Caco-2 (cell line): ENCODE measurements around the gene SENP1. TPM values are rescaled to one million over a fixed set of nuclear protein-coding genes. Genes with fewer than 3 reads are reported as not detected.

Experiments
- BruUV-seq: library from RNA; stranded (reverse); fragments of 400-500 nt; replicated peaks from 2 replicates; lab custom pipeline; 2021; lab: Mats Ljungman, UMichigan
- CTCF ChIA-PET: fragments of 300-600 bp; sonication (Branson Sonifier 250); formaldehyde crosslinking; loops from one replicate; lab custom pipeline; 2022; ENCODE audit warnings: antibody characterized with exemption; lab: Charles Lee
- POLR2A ChIA-PET: fragments of 300-600 bp; sonication (Branson Sonifier 250); formaldehyde crosslinking; loops from one replicate; lab custom pipeline; 2022; ENCODE audit warnings: antibody characterized with exemption; lab: Charles Lee
- DNase-seq, 2 experiments: peaks; one replicate each; pipeline versions ENCODE4 v3.0.0 to v3.0.0-alpha.2; 2020 to 2022
- H3K27me3 ChIP-seq: replicated peaks from 2 replicates; pipeline ENCODE4 v1.6.0; 2011; ENCODE audit warnings: low read length; ENCODE audit not compliant: control insufficient read depth, insufficient read depth
- H3K36me3 ChIP-seq: 2 replicates; pipeline ENCODE4 v1.5.1; 2011; ENCODE audit warnings: low read length; ENCODE audit not compliant: control insufficient read depth, insufficient read depth
- H3K4me1 ChIP-seq: fragments of 250-450 bp; sonication (Bioruptor Pico); 2 replicates; pipeline ENCODE4 v1.5.1; 2020; ENCODE audit warnings: mild to moderate bottlenecking
- H3K4me3 ChIP-seq: 2 replicates; pipeline ENCODE4 v1.5.1; 2011; ENCODE audit warnings: low read depth, mild to moderate bottlenecking, control low read depth, low read length
- H3K9me3 ChIP-seq: fragments of 250-450 bp; sonication (Bioruptor Pico); 2 replicates; pipeline ENCODE4 v1.5.1; 2020; ENCODE audit warnings: mild to moderate bottlenecking, moderate library complexity
- H3K27ac Mint-ChIP-seq: one replicate; pipeline ENCODE4 v1.8.0; 2022; ENCODE audit warnings: mixed read lengths; ENCODE audit not compliant: unreplicated experiment
- H3K27me3 Mint-ChIP-seq: one replicate; pipeline ENCODE4 v1.8.0; 2022; ENCODE audit warnings: mixed read lengths; ENCODE audit not compliant: insufficient read depth, unreplicated experiment
- H3K36me3 Mint-ChIP-seq: one replicate; pipeline ENCODE4 v1.8.0; 2022; ENCODE audit warnings: mild to moderate bottlenecking, mixed read lengths; ENCODE audit not compliant: insufficient read depth, unreplicated experiment
- H3K4me1 Mint-ChIP-seq: one replicate; pipeline ENCODE4 v1.8.0; 2022; ENCODE audit warnings: low read depth, mixed read lengths; ENCODE audit not compliant: unreplicated experiment
- H3K4me3 Mint-ChIP-seq: one replicate; pipeline ENCODE4 v1.8.0; 2022; ENCODE audit warnings: mild to moderate bottlenecking, moderate library complexity, mixed read lengths; ENCODE audit not compliant: unreplicated experiment
- H3K9me3 Mint-ChIP-seq: one replicate; pipeline ENCODE4 v1.8.0; 2022; ENCODE audit warnings: mixed read lengths; ENCODE audit not compliant: unreplicated experiment
- intact Hi-C: fragments of 100-400 bp; cut with micrococcal nuclease; formaldehyde crosslinking; loops from one replicate; pipeline ENCODE4 v1.10.0; 2022; ENCODE audit not compliant: unreplicated experiment
- total RNA-seq: library from RNA; stranded (reverse); gene quantifications from 2 replicates; pipeline ENCODE4 v1.2.3, GENCODE V29; 2022
- TF ChIP-seq, protein P1 (sequence below), 2 experiments: fragments of 200-600 bp in 1 of 2; IDR thresholded peaks; 1 replicate in 1 of 2; 2 replicates in 1 of 2; pipeline versions ENCODE4 v1.5.1 to v1.8.0; 2011 to 2022; ENCODE audit warnings: antibody characterized with exemption in 1 of 2, control low read depth in 1 of 2, inconsistent platforms in 1 of 2, low read depth in 1 of 2, low read length in 1 of 2, mild to moderate bottlenecking in 1 of 2, moderate library complexity in 1 of 2; ENCODE audit not compliant: insufficient read depth in 1 of 2, severe bottlenecking in 1 of 2, unreplicated experiment in 1 of 2

The SENP1 gene
- total RNA-seq, 1 experiment from 2014 or later = 40.4 TPM

DNA sequence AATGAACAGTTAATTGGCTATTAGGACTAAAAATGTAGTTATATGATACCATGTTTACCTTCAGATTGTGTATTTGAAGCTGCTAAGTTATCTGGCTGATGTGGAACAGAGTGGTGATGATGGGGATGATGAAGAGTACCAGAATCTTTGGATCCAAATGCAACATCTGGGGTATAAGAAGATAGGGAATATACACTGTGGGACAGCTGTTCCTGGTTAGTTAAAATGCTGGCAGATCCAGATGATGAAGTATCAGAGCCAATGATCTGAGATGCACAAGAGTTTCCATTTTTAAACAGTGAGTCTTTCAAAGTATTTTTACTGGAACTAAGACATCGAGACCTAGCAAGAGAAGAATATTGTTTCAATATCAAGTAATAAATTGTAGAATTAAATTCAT, 31.6 kb downstream of the SENP1 start:
- H3K4me3 Mint-ChIP-seq = no peak overlapping the region
- DNase-seq = no peak
- H3K9me3 Mint-ChIP-seq = no peaks in the 10 kb centered on the region
- no TSS peak for BruUV-seq
- TF ChIP-seq, protein P1, sequence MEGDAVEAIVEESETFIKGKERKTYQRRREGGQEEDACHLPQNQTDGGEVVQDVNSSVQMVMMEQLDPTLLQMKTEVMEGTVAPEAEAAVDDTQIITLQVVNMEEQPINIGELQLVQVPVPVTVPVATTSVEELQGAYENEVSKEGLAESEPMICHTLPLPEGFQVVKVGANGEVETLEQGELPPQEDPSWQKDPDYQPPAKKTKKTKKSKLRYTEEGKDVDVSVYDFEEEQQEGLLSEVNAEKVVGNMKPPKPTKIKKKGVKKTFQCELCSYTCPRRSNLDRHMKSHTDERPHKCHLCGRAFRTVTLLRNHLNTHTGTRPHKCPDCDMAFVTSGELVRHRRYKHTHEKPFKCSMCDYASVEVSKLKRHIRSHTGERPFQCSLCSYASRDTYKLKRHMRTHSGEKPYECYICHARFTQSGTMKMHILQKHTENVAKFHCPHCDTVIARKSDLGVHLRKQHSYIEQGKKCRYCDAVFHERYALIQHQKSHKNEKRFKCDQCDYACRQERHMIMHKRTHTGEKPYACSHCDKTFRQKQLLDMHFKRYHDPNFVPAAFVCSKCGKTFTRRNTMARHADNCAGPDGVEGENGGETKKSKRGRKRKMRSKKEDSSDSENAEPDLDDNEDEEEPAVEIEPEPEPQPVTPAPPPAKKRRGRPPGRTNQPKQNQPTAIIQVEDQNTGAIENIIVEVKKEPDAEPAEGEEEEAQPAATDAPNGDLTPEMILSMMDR (IDR thresholded peaks at IDR 0.05; ENCODE audit: insufficient read depth in 1 of 2, low read depth in 1 of 2, low read length in 1 of 2, severe bottlenecking in 1 of 2, unreplicated experiment in 1 of 2) = no peak
- peaks cover 5% of the 10 kb centered on the region; the same call in 1 of the 2 replicates for H3K9me3 ChIP-seq
- intact Hi-C loops = no loop called here
- no peak overlapping the region for H3K27ac Mint-ChIP-seq
- CTCF ChIA-PET = no interaction called here
- no peaks in the 10 kb centered on the region for H3K27me3 ChIP-seq
- H3K4me3 ChIP-seq = no peak overlapping the region
- H3K36me3 Mint-ChIP-seq = peaks cover 37% of the 10 kb centered on the region
- H3K4me1 Mint-ChIP-seq = no peaks in the 10 kb centered on the region
- POLR2A ChIA-PET = no interaction called here
- 0 out of 2 replicates have a peak, but pooled peaks cover 1% of the 10 kb centered on the region for H3K36me3 ChIP-seq
- no peaks in the 10 kb centered on the region for H3K27me3 Mint-ChIP-seq
- no peaks in the 10 kb centered on the region for H3K4me1 ChIP-seq

DNA sequence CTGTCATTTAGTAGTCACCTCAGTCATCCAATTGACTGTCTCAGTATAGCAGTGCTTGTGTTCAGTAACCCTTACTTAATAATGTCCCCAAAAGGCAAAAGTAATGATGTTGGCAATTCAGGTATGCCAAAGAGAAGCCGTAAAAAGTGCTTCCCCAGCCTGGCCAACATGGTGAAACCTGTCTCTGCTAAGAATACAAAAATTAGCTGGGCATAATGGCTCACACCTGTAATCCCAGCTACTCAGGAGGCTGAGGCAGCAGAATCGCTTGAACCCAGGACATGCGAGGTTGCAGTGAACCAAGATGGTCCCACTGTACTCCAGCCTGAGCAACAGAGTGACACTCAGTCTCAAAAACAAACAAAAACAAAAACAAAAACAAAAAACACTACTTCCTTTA, 33.6 kb downstream of the SENP1 start:
- TF ChIP-seq, protein P1 (IDR thresholded peaks at IDR 0.05; ENCODE audit: insufficient read depth in 1 of 2, low read depth in 1 of 2, low read length in 1 of 2, severe bottlenecking in 1 of 2, unreplicated experiment in 1 of 2) = no peak
- intact Hi-C loops = no loop called here
- H3K27ac Mint-ChIP-seq = no peak overlapping the region
- Histone ChIP-seq H3K4me3 (no peak overlapping the region), H3K27me3 (no peaks in the 10 kb centered on the region), H3K36me3 (0 out of 2 replicates have a peak, but pooled peaks cover 3% of the 10 kb centered on the region), H3K9me3 (no peaks in the 10 kb centered on the region), H3K4me1 (no peaks in the 10 kb centered on the region)
- BruUV-seq = no TSS peak
- no peaks in the 10 kb centered on the region for H3K27me3 Mint-ChIP-seq
- peaks cover 36% of the 10 kb centered on the region for H3K36me3 Mint-ChIP-seq
- ChIA-PET CTCF (no interaction called here), POLR2A (no interaction called here)
- no peaks in the 10 kb centered on the region for H3K9me3 Mint-ChIP-seq
- H3K4me3 Mint-ChIP-seq = no peak overlapping the region
- no peak for DNase-seq
- H3K4me1 Mint-ChIP-seq = no peaks in the 10 kb centered on the region

DNA sequence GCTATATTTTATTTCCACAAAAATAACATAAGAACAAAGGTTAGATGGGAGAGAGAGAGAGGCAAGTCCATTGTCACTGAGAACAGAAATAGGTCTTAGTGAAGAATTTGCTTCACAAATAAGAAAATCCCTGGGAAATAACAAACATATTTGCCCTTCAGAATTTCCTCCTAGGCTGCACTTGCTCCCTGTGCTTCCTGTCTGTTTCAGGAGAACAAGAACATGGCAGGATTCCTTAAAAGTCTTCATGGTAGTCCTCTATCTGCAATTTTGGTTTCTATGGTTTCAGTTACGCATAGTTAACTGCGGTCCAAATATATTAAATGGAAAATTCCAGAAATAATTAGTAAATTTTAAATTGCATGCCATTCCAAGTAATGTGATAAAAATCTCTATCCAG, 34.1 kb downstream of the SENP1 start:
- intact Hi-C loops = no loop called here
- Mint-ChIP-seq H3K36me3 (peaks cover 34% of the 10 kb centered on the region), H3K4me1 (no peaks in the 10 kb centered on the region), H3K27ac (no peak overlapping the region), H3K27me3 (no peaks in the 10 kb centered on the region), H3K9me3 (no peaks in the 10 kb centered on the region), H3K4me3 (no peak overlapping the region)
- no peak overlapping the region for H3K4me3 ChIP-seq
- no peak for DNase-seq
- TF ChIP-seq, protein P1 (IDR thresholded peaks at IDR 0.05; ENCODE audit: insufficient read depth in 1 of 2, low read depth in 1 of 2, low read length in 1 of 2, severe bottlenecking in 1 of 2, unreplicated experiment in 1 of 2) = no peak
- BruUV-seq = no TSS peak
- H3K36me3 ChIP-seq = 0 out of 2 replicates have a peak, but pooled peaks cover 3% of the 10 kb centered on the region
- no peaks in the 10 kb centered on the region for H3K4me1 ChIP-seq
- no peaks in the 10 kb centered on the region for H3K27me3 ChIP-seq
- ChIA-PET POLR2A (no interaction called here), CTCF (no interaction called here)
- no peaks in the 10 kb centered on the region for H3K9me3 ChIP-seq
